ENCODE data around the gene HSPG2. TPM values are rescaled to one million over a fixed set of nuclear protein-coding genes. Genes with fewer than 3 reads are reported as not detected.

Gene HSPG2
- total RNA-seq, 1 experiment from 2014 or later: 35.1 TPM

DNA sequence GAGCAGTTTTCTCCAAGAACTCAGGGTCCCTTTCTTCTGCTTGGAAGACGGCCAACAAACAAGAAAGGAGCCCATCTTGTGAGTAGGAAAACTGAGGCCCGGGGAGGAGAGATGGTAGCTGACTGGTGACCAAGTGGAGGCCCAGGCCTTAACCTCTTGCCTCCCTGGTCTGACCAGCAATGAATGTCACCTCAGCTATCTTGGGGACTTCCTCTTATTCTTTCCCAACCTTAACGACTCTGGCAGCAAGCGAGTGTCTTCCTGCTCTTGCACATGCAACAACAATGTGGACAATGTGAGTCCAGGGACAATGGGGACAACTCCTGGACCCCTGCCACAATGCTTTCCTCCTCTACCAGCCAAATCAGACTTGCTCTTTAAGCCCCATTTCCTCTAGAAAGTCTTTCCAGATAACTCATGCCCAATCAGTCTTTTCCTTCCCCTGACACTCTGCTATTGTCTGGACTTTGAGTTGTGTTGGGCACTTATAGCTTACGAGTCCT lies 12.6 kb downstream of the HSPG2 start:
- POLR2A ChIA-PET (ENCODE audit: unreplicated experiment): interaction anchor here (0.6 kb wide), 1 partner anchor 1064 kb away, joined by 14 read pairs; no protein-coding TSS in a partner anchor

DNA sequence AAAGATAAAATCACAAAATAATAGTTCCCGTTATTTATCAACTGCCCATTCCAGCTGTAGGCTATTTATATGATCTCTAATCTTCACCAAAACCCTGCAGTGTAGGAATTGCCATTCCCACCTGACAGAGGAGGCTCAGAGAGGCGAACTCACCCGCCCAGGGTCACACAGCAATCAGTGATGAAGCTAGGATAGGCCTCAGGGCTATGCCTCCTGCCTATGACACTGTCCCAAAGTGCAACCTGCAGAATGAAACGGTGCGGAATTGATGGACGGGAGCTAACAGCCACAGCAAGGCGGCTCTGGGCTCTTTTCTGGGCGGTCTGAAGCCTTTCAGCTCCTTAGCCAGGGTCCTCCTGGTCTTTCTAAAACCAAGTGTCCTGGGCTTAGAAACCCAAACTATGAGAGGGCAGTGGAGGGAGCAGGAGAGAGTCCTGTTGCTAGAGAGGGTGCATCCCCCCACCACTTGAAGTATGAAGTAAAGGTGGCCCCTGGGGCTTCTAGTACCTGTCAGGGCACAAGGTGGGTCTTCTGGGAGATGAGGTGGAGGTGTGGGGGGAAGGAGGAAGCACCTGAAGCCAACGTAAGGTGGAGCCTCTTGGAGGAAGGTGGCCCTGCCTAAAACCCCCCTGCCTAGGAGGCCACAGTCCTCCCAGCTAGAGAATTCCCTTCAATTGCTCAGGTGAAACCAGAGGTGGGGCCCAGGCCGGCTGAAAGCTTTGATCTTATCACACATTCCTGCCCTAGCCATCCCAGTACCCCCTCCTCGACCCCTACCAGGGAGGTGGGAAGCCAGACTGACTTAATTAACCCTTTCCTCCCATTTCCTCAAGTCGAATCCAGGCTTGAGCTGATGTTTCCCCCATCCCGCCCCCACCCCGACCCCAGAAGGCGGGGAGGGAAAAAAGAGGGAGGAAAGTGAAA lies 14.8 kb downstream of the HSPG2 start:
- TF ChIP-seq, protein P1, sequence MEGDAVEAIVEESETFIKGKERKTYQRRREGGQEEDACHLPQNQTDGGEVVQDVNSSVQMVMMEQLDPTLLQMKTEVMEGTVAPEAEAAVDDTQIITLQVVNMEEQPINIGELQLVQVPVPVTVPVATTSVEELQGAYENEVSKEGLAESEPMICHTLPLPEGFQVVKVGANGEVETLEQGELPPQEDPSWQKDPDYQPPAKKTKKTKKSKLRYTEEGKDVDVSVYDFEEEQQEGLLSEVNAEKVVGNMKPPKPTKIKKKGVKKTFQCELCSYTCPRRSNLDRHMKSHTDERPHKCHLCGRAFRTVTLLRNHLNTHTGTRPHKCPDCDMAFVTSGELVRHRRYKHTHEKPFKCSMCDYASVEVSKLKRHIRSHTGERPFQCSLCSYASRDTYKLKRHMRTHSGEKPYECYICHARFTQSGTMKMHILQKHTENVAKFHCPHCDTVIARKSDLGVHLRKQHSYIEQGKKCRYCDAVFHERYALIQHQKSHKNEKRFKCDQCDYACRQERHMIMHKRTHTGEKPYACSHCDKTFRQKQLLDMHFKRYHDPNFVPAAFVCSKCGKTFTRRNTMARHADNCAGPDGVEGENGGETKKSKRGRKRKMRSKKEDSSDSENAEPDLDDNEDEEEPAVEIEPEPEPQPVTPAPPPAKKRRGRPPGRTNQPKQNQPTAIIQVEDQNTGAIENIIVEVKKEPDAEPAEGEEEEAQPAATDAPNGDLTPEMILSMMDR (conservative IDR thresholded peaks at IDR 0.05; ENCODE audit: low read depth, low read length): no peak
- TF ChIP-seq EZH2 (IDR thresholded peaks at IDR 0.05; ENCODE audit: low read length, unreplicated experiment) (no peak), EZH2phosphoT487 (IDR thresholded peaks at IDR 0.05; ENCODE audit: borderline replicate concordance, low read length) (no peak)
- no peaks in the 10 kb centered on the region for H3K27me3 ChIP-seq (ENCODE audit: low read length)
- no TSS peak for BruUV-seq (replicated peaks)
- intact Hi-C loops (cut with micrococcal nuclease): no loop called here
- H3K4me2 ChIP-seq (ENCODE audit: low read length): no peak overlapping the region
- H3K27ac ChIP-seq (ENCODE audit: low read length): no peak overlapping the region
- H3K9ac ChIP-seq (ENCODE audit: low read length): no peak overlapping the region
- H3K79me2 ChIP-seq (ENCODE audit: low read length): 0 out of 2 replicates have a peak, but pooled peaks cover 11% of the 10 kb centered on the region
- H3K9me2 ChIP-seq (replicated peaks; ENCODE audit: low read length): no peaks in the 10 kb centered on the region
- no peak overlapping the region for H3K4me3 ChIP-seq (ENCODE audit: low read length)
- POLR2A ChIA-PET (ENCODE audit: unreplicated experiment): no interaction called here
- H3K9me3 ChIP-seq (ENCODE audit: low read length): no peaks in the 10 kb centered on the region
- H4K20me1 ChIP-seq (ENCODE audit: low read length): no peaks in the 10 kb centered on the region
- no peak for ATAC-seq
- DNase-seq: no peak
- CTCF ChIA-PET: no interaction called here
- peaks cover 8% of the 10 kb centered on the region; the same call in 1 of the 2 replicates for H3K4me1 ChIP-seq (ENCODE audit: insufficient read depth, low read length)
- no peak overlapping the region for H2AFZ ChIP-seq (ENCODE audit: low read length)
- no peaks in the 10 kb centered on the region for H3F3A ChIP-seq (ENCODE audit: low read length, unreplicated experiment)
- H3K36me3 ChIP-seq (ENCODE audit: low read depth, low read length): no peaks in the 10 kb centered on the region

More for the DNA sequence above, 12.6 kb downstream of the HSPG2 start:
- H3K79me2 ChIP-seq (ENCODE audit: low read length): peaks cover 27% of the 10 kb centered on the region
- TF ChIP-seq EZH2phosphoT487 (IDR thresholded peaks at IDR 0.05; ENCODE audit: borderline replicate concordance, low read length) (no peak), EZH2 (IDR thresholded peaks at IDR 0.05; ENCODE audit: low read length, unreplicated experiment) (no peak)
- TF ChIP-seq, protein P1 (conservative IDR thresholded peaks at IDR 0.05; ENCODE audit: low read depth, low read length): no peak
- H3K9me3 ChIP-seq (ENCODE audit: low read length): no peaks in the 10 kb centered on the region
- H3K9ac ChIP-seq (ENCODE audit: low read length): no peak overlapping the region
- H3K27ac ChIP-seq (ENCODE audit: low read length): no peak overlapping the region
- BruUV-seq (replicated peaks): no TSS peak
- H3K27me3 ChIP-seq (ENCODE audit: low read length): no peaks in the 10 kb centered on the region
- H3K4me2 ChIP-seq (ENCODE audit: low read length): no peak overlapping the region
- DNase-seq: no peak
- CTCF ChIA-PET: no interaction called here
- H3K4me1 ChIP-seq (ENCODE audit: insufficient read depth, low read length): peaks cover 5% of the 10 kb centered on the region; the same call in 1 of the 2 replicates
- no peaks in the 10 kb centered on the region for H3K36me3 ChIP-seq (ENCODE audit: low read depth, low read length)
- no peak overlapping the region for H2AFZ ChIP-seq (ENCODE audit: low read length)
- H3K4me3 ChIP-seq (ENCODE audit: low read length): no peak overlapping the region
- no peaks in the 10 kb centered on the region for H4K20me1 ChIP-seq (ENCODE audit: low read length)
- intact Hi-C loops (cut with micrococcal nuclease): no loop called here
- no peak for ATAC-seq
- no peaks in the 10 kb centered on the region for H3F3A ChIP-seq (ENCODE audit: low read length, unreplicated experiment)
- no peaks in the 10 kb centered on the region for H3K9me2 ChIP-seq (replicated peaks; ENCODE audit: low read length)

Data from PC-3 (cell line).